ENCODE data around the gene CFAP119. TPM values are rescaled to one million over a fixed set of nuclear protein-coding genes. Genes with fewer than 3 reads are reported as not detected.
A peak's percentile ranks its signal among the peaks of the same experiment; 100 is the strongest.

Gene CFAP119
- polyA plus RNA-seq, 1 donor from 2014 or later = 17.0 TPM

- H2AFZ ChIP-seq (ENCODE audit: low read depth, low read length) = no peak overlapping the region
- no peak overlapping the region for H3K4me2 ChIP-seq (ENCODE audit: low read length)
- H3K9ac ChIP-seq (ENCODE audit: low read length) = no peak overlapping the region
- H3F3A ChIP-seq (ENCODE audit: insufficient read depth, low read length, poor library complexity, severe bottlenecking) = peaks cover 6% of the 10 kb centered on the region
- TF ChIP-seq REST (IDR thresholded peaks at IDR 0.05; ENCODE audit: borderline replicate concordance) (no peak), CTCF (IDR thresholded peaks at IDR 0.05; ENCODE audit: poor library complexity, severe bottlenecking) (no peak)
- no peak overlapping the region for H3K27ac ChIP-seq (ENCODE audit: low read length)
- H3K36me3 ChIP-seq (ENCODE audit: insufficient read depth, low read length) = no peaks in the 10 kb centered on the region
- H3K4me3 ChIP-seq (ENCODE audit: low read length) = peak overlapping the region; percentile 76
- H3K9me2 ChIP-seq (ENCODE audit: insufficient read depth, low read length) = no peaks in the 10 kb centered on the region
- H3K27me3 ChIP-seq (ENCODE audit: insufficient read depth, low read depth, low read length) = no peaks in the 10 kb centered on the region
- no peaks in the 10 kb centered on the region for H3K9me3 ChIP-seq (ENCODE audit: low read length)
- H4K20me1 ChIP-seq (ENCODE audit: insufficient read depth) = no peaks in the 10 kb centered on the region
- H3K79me2 ChIP-seq (replicated peaks; ENCODE audit: insufficient read depth, low read length) = peaks cover 9% of the 10 kb centered on the region
These were observed 14.5 kb downstream of the CFAP119 start for GRCh38 chr16:30747331-30747730.

GRCh38 chr16:30746638-30747175, 15.2 kb downstream of the CFAP119 start:
- Histone ChIP-seq H3K9ac (ENCODE audit: low read length) (no peak overlapping the region), H3K27ac (ENCODE audit: low read length) (no peak overlapping the region), H3F3A (ENCODE audit: insufficient read depth, low read length, poor library complexity, severe bottlenecking) (peaks cover 6% of the 10 kb centered on the region), H3K36me3 (ENCODE audit: insufficient read depth, low read length) (no peaks in the 10 kb centered on the region), H2AFZ (ENCODE audit: low read depth, low read length) (no peak overlapping the region), H3K27me3 (ENCODE audit: insufficient read depth, low read depth, low read length) (no peaks in the 10 kb centered on the region), H3K79me2 (replicated peaks; ENCODE audit: insufficient read depth, low read length) (peaks cover 9% of the 10 kb centered on the region), H3K4me3 (ENCODE audit: low read length) (no peak overlapping the region), H3K4me2 (ENCODE audit: low read length) (no peak overlapping the region), H3K9me2 (ENCODE audit: insufficient read depth, low read length) (no peaks in the 10 kb centered on the region), H4K20me1 (ENCODE audit: insufficient read depth) (no peaks in the 10 kb centered on the region), H3K9me3 (ENCODE audit: low read length) (no peaks in the 10 kb centered on the region)
- no peak for TF ChIP-seq EZH2 (IDR thresholded peaks at IDR 0.05; ENCODE audit: borderline replicate concordance, insufficient read depth, low read length, poor library complexity, severe bottlenecking)
- no peak for TF ChIP-seq CTCF (IDR thresholded peaks at IDR 0.05; ENCODE audit: poor library complexity, severe bottlenecking)
- no peak for TF ChIP-seq RAD21 (conservative IDR thresholded peaks at IDR 0.05)
- no peak for TF ChIP-seq MXI1 (conservative IDR thresholded peaks at IDR 0.05; ENCODE audit: poor library complexity, severe bottlenecking)
- no peak for TF ChIP-seq REST (IDR thresholded peaks at IDR 0.05; ENCODE audit: borderline replicate concordance)
- TF ChIP-seq SMC3 (conservative IDR thresholded peaks at IDR 0.05; ENCODE audit: poor library complexity) = no peak
- no peak for TF ChIP-seq TAF1 (IDR thresholded peaks at IDR 0.05; ENCODE audit: low read depth)
- no peak for TF ChIP-seq POLR2AphosphoS5 (IDR thresholded peaks at IDR 0.05)
- TF ChIP-seq EP300 (conservative IDR thresholded peaks at IDR 0.05; ENCODE audit: poor library complexity, severe bottlenecking) = no peak

All from neural cell (in vitro differentiated cells).